GM23248 (cell line): Measurements from ENCODE around the gene FAM76A.

Experiments
- EZH2 ChIP-seq: fragments of 200-600 bp; sonication (generic); IDR thresholded peaks from 2 replicates; pipeline ENCODE4 v1.6.1; 2018; ENCODE audit warnings: antibody characterized with exemption, mild to moderate bottlenecking; ENCODE audit not compliant: insufficient read depth, poor library complexity, severe bottlenecking
- EZH2phosphoT487 ChIP-seq: fragments of 200-600 bp; sonication (generic); IDR thresholded peaks from 2 replicates; pipeline ENCODE4 v1.6.1; 2018; ENCODE audit warnings: antibody characterized with exemption, moderate library complexity, mild to moderate bottlenecking, low read depth; ENCODE audit not compliant: insufficient read depth

- TF ChIP-seq EZH2 = no peak
- no peak for TF ChIP-seq EZH2phosphoT487
These were observed 18.8 kb downstream of the FAM76A start for GRCh38 chr1:27744556-27744955.
